H4 (cell line): ENCODE measurements around the gene APPL2. TPM values are rescaled to one million over a fixed set of nuclear protein-coding genes. Genes with fewer than 3 reads are reported as not detected.
"Not testable (repeated sequence)": the region's sequence is repeated elsewhere in the genome, so short reads cannot be mapped to it uniquely, and the experiment has no call there.

Source experiments
- DNase-seq: peaks from one replicate; pipeline ENCODE4 v3.0.0-alpha.2; 2015; ENCODE audit warnings: low spot score
- total RNA-seq: library from RNA; depleted of rRNA; stranded (reverse); fragments of >200 nt; shearing (Covaris generic); gene quantifications from 2 replicates; pipeline ENCODE4 v1.2.3, GENCODE V29; 2014

Gene APPL2
- total RNA-seq, 1 experiment from 2014 or later = 12.0 TPM

- DNase-seq = no peak
Measured at GRCh38 chr12:105256921-105257320, 20.9 kb upstream of the APPL2 start.

- DNase-seq = not testable (repeated sequence)
Measured at GRCh38 chr12:105256431-105256830, 20.5 kb upstream of the APPL2 start.

- no peak for DNase-seq
Measured at GRCh38 chr12:105256011-105256410, 20.0 kb upstream of the APPL2 start.

GRCh38 chr12:105253866-105254513 lies 18.0 kb upstream of the APPL2 start:
- DNase-seq = peak; percentile 19

- no peak for DNase-seq
Measured at GRCh38 chr12:105252901-105253300, 16.9 kb upstream of the APPL2 start.

GRCh38 chr12:105245776-105246427 lies 9.9 kb upstream of the APPL2 start:
- not testable (repeated sequence) for DNase-seq

- DNase-seq = no peak
Measured at GRCh38 chr12:105245291-105245690, 9.3 kb upstream of the APPL2 start.

- DNase-seq = no peak
Measured at GRCh38 chr12:105240228-105240627, 4.3 kb upstream of the APPL2 start.

- no peak for DNase-seq
Measured at GRCh38 chr12:105239304-105239703, 3.3 kb upstream of the APPL2 start.

GRCh38 chr12:105237666-105238065 lies 1.7 kb upstream of the APPL2 start:
- no peak for DNase-seq

GRCh38 chr12:105235281-105235731 lies 668 bp downstream of the APPL2 start:
- DNase-seq = no peak

- DNase-seq = no peak
Measured at GRCh38 chr12:105234197-105234596, 1.8 kb downstream of the APPL2 start.

GRCh38 chr12:105233041-105233905 lies 2.7 kb downstream of the APPL2 start:
- no peak for DNase-seq

GRCh38 chr12:105231396-105231795 lies 4.6 kb downstream of the APPL2 start:
- no peak for DNase-seq

- DNase-seq = no peak
Measured at GRCh38 chr12:105229371-105229770, 6.6 kb downstream of the APPL2 start.

- no peak for DNase-seq
Measured at GRCh38 chr12:105228966-105229365, 7.0 kb downstream of the APPL2 start.

GRCh38 chr12:105228494-105228893 lies 7.5 kb downstream of the APPL2 start:
- DNase-seq = no peak

GRCh38 chr12:105227879-105228278 lies 8.1 kb downstream of the APPL2 start:
- no peak for DNase-seq

- no peak for DNase-seq
Measured at GRCh38 chr12:105226219-105226618, 9.8 kb downstream of the APPL2 start.

GRCh38 chr12:105225505-105226015 lies 10.4 kb downstream of the APPL2 start:
- DNase-seq = no peak

GRCh38 chr12:105224399-105224798 lies 11.6 kb downstream of the APPL2 start:
- no peak for DNase-seq

- no peak for DNase-seq
Measured at GRCh38 chr12:105223884-105224283, 12.1 kb downstream of the APPL2 start.
